IPS DF 4.7 (cell line): Measurements from ENCODE around the gene SCGB1A1.
"Not testable (repeated sequence)": the region's sequence is repeated elsewhere in the genome, so short reads cannot be mapped to it uniquely, and the experiment has no call there.

Experiments used
- DNase-seq: peaks from one replicate; pipeline ENCODE4 v3.0.0-alpha.2; 2013; ENCODE audit warnings: low spot score; ENCODE audit errors: extremely low read depth

The SCGB1A1 gene

GRCh38 chr11:62449451-62449851, 30.6 kb downstream of the SCGB1A1 start:
- no peak for DNase-seq

- not testable (repeated sequence) for DNase-seq
Measured at GRCh38 chr11:62449912-62450311, 31.1 kb downstream of the SCGB1A1 start.

GRCh38 chr11:62450543-62451240, 31.9 kb downstream of the SCGB1A1 start:
- DNase-seq, result no peak

GRCh38 chr11:62451241-62451621, 32.4 kb downstream of the SCGB1A1 start:
- no peak for DNase-seq

- no peak for DNase-seq
Measured at GRCh38 chr11:62452261-62452660, 33.4 kb downstream of the SCGB1A1 start.

- DNase-seq, result no peak
Measured at GRCh38 chr11:62452839-62453468, 34.1 kb downstream of the SCGB1A1 start.

- DNase-seq, result no peak
Measured at GRCh38 chr11:62456630-62457029, 37.8 kb downstream of the SCGB1A1 start.

GRCh38 chr11:62457478-62457877, 38.6 kb downstream of the SCGB1A1 start:
- DNase-seq, result no peak

GRCh38 chr11:62458212-62459002, 39.6 kb downstream of the SCGB1A1 start:
- DNase-seq, result no peak

- no peak for DNase-seq
Measured at GRCh38 chr11:62459080-62459479, 40.2 kb downstream of the SCGB1A1 start.

GRCh38 chr11:62461740-62462507, 43.1 kb downstream of the SCGB1A1 start:
- no peak for DNase-seq

- no peak for DNase-seq
Measured at GRCh38 chr11:62462508-62462892, 43.7 kb downstream of the SCGB1A1 start.

GRCh38 chr11:62463121-62463542, 44.3 kb downstream of the SCGB1A1 start:
- no peak for DNase-seq

- no peak for DNase-seq
Measured at GRCh38 chr11:62464655-62465054, 45.8 kb downstream of the SCGB1A1 start.

- no peak for DNase-seq
Measured at GRCh38 chr11:62466444-62466843, 47.6 kb downstream of the SCGB1A1 start.

GRCh38 chr11:62468577-62468976, 49.7 kb downstream of the SCGB1A1 start:
- no peak for DNase-seq

GRCh38 chr11:62471603-62472002, 52.8 kb downstream of the SCGB1A1 start:
- no peak for DNase-seq

- DNase-seq, result no peak
Measured at GRCh38 chr11:62472063-62472884, 53.4 kb downstream of the SCGB1A1 start.
